OCI-LY1 (cell line): Measurements from ENCODE around the gene ANP32E.

Experiments
- H2AFZ ChIP-seq: fragments of 200-600 bp; sonication (generic), shearing (Covaris generic); 2 replicates; pipeline ENCODE4 v1.6.0; 2014; ENCODE audit warnings: antibody characterized with exemption, mild to moderate bottlenecking, low read length
- H3F3A ChIP-seq: fragments of 200-600 bp; sonication (generic), shearing (Covaris generic); 2 replicates; pipeline ENCODE4 v1.6.0; 2014; ENCODE audit warnings: mild to moderate bottlenecking, antibody characterized with exemption, low read length, moderate library complexity; ENCODE audit not compliant: insufficient read depth
- H3K27ac ChIP-seq: fragments of 200-600 bp; sonication (generic); 2 replicates; pipeline ENCODE4 v1.5.1; 2014; ENCODE audit warnings: low read length, mixed run types, mild to moderate bottlenecking, low read depth; ENCODE audit not compliant: poor library complexity, severe bottlenecking
- H3K27me3 ChIP-seq: fragments of 200-600 bp; sonication (generic); 2 replicates; pipeline ENCODE4 v1.6.0; 2014; ENCODE audit warnings: antibody characterized with exemption, mild to moderate bottlenecking, low read length, moderate library complexity; ENCODE audit not compliant: insufficient read depth
- H3K36me3 ChIP-seq: fragments of 200-600 bp; sonication (generic); 2 replicates; pipeline ENCODE4 v1.6.1; 2014; ENCODE audit warnings: mild to moderate bottlenecking, antibody characterized with exemption, low read length, moderate library complexity, mixed read lengths; ENCODE audit not compliant: insufficient read depth
- H3K4me1 ChIP-seq: fragments of 200-600 bp; sonication (generic); 2 replicates; pipeline ENCODE4 v1.5.1; 2014; ENCODE audit warnings: mild to moderate bottlenecking, low read length, moderate library complexity; ENCODE audit not compliant: insufficient read depth, severe bottlenecking
- H3K4me2 ChIP-seq: fragments of 200-600 bp; sonication (generic), shearing (Covaris generic); 2 replicates; pipeline ENCODE4 v1.6.1; 2014; ENCODE audit warnings: low read length
- H3K4me3 ChIP-seq: fragments of 200-600 bp; sonication (generic); 2 replicates; pipeline ENCODE4 v1.5.1; 2014; ENCODE audit warnings: low read length, low read depth, mild to moderate bottlenecking, mixed read lengths; ENCODE audit not compliant: poor library complexity, severe bottlenecking
- H3K79me2 ChIP-seq: fragments of 200-600 bp; shearing (Covaris generic); 2 replicates; pipeline ENCODE4 v1.6.1; 2016; ENCODE audit warnings: mixed run types, low read length, mixed read lengths; ENCODE audit not compliant: insufficient read depth
- H3K9ac ChIP-seq: fragments of 200-600 bp; sonication (generic), shearing (Covaris generic); 2 replicates; pipeline ENCODE4 v1.6.1; 2014; ENCODE audit warnings: mild to moderate bottlenecking, low read length, mixed read lengths
- H3K9me2 ChIP-seq: fragments of 200-600 bp; sonication (generic), shearing (Covaris generic); 2 replicates; pipeline ENCODE4 v1.6.1; 2014; ENCODE audit warnings: low read depth, mild to moderate bottlenecking, low read length, mixed read lengths
- H3K9me3 ChIP-seq: fragments of 200-600 bp; shearing (Covaris generic); 2 replicates; pipeline ENCODE4 v1.6.1; 2014; ENCODE audit warnings: low read length, mixed read lengths
- H4K20me1 ChIP-seq: fragments of 200-600 bp; sonication (generic), shearing (Covaris generic); 2 replicates; pipeline ENCODE4 v1.6.0; 2016; ENCODE audit warnings: mild to moderate bottlenecking, low read length; ENCODE audit not compliant: insufficient read depth
- EZH2 ChIP-seq: fragments of 200-600 bp; sonication (generic), shearing (Covaris generic); IDR thresholded peaks from 2 replicates; pipeline ENCODE4 v1.8.0; 2017; ENCODE audit warnings: borderline replicate concordance, mixed run types, mild to moderate bottlenecking, antibody characterized with exemption, low read length, moderate library complexity, mixed read lengths
- TF ChIP-seq, protein P1 (sequence below): fragments of 200-600 bp; sonication (generic), shearing (Covaris generic); IDR thresholded peaks from 2 replicates; pipeline ENCODE4 v1.5.1; 2017; ENCODE audit warnings: mild to moderate bottlenecking, antibody characterized with exemption, low read length, moderate library complexity, mixed read lengths

ANP32E gene

DNA sequence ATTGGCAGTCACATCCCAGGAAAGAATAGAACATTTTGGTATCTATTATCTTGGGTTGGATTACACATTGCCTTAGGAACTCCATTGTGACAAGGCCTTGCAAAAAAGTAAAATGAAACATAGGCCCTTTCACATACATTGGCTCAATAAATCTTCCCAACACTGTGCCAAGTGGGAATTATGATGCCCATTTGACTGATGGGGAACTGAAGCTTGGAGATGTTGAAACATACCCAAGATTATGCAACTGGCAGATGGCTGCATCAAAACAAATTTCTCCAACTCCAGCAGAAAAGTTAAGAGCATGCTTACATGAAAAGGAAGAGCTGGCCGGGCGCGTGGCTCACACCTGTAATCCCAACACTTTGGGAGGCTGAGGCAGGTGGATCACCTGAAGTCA, 59.3 kb downstream of the ANP32E start:
- no peak overlapping the region for H3K4me2 ChIP-seq
- TF ChIP-seq, protein P1, sequence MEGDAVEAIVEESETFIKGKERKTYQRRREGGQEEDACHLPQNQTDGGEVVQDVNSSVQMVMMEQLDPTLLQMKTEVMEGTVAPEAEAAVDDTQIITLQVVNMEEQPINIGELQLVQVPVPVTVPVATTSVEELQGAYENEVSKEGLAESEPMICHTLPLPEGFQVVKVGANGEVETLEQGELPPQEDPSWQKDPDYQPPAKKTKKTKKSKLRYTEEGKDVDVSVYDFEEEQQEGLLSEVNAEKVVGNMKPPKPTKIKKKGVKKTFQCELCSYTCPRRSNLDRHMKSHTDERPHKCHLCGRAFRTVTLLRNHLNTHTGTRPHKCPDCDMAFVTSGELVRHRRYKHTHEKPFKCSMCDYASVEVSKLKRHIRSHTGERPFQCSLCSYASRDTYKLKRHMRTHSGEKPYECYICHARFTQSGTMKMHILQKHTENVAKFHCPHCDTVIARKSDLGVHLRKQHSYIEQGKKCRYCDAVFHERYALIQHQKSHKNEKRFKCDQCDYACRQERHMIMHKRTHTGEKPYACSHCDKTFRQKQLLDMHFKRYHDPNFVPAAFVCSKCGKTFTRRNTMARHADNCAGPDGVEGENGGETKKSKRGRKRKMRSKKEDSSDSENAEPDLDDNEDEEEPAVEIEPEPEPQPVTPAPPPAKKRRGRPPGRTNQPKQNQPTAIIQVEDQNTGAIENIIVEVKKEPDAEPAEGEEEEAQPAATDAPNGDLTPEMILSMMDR = no peak
- TF ChIP-seq EZH2 = no peak
- no peak overlapping the region for H3K4me3 ChIP-seq
- H3K79me2 ChIP-seq = no peaks in the 10 kb centered on the region
- H3K27me3 ChIP-seq = no peaks in the 10 kb centered on the region
- H3K36me3 ChIP-seq = no peaks in the 10 kb centered on the region
- H4K20me1 ChIP-seq = no peaks in the 10 kb centered on the region
- no peak overlapping the region for H3K9ac ChIP-seq
- no peaks in the 10 kb centered on the region for H3F3A ChIP-seq
- H3K9me2 ChIP-seq = no peaks in the 10 kb centered on the region
- H3K27ac ChIP-seq = no peak overlapping the region
- no peak overlapping the region for H2AFZ ChIP-seq
- no peaks in the 10 kb centered on the region for H3K9me3 ChIP-seq
- no peaks in the 10 kb centered on the region for H3K4me1 ChIP-seq

DNA sequence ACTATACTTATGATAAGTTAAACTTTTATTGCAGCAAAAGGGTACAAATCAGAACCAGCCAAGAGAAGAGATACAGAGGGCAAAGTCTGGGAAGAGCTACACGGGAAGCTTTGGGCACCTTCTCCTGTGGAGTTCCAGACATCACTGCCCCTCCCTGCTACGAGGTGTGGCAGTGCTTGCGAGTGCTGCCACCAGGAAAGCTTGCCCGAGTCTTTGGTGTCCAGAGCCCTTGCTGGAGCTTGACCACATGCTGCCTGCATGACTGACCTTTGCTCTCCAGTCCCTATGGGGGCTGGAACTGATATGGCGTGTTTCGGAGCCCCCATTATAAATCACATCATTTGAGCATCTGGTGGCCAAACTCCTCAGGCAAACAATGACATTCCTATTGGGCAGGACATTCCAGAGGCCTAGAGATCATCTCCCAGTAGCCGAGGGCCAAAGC, 62.7 kb downstream of the ANP32E start:
- Histone ChIP-seq H3K4me2 (no peak overlapping the region), H3K79me2 (no peaks in the 10 kb centered on the region), H3K4me1 (no peaks in the 10 kb centered on the region), H4K20me1 (no peaks in the 10 kb centered on the region), H3K9me2 (no peaks in the 10 kb centered on the region), H3K36me3 (no peaks in the 10 kb centered on the region), H2AFZ (no peak overlapping the region), H3K9ac (no peak overlapping the region), H3F3A (no peaks in the 10 kb centered on the region), H3K27me3 (no peaks in the 10 kb centered on the region), H3K4me3 (no peak overlapping the region), H3K27ac (no peak overlapping the region), H3K9me3 (no peaks in the 10 kb centered on the region)
- TF ChIP-seq, protein P1 = no peak
- TF ChIP-seq EZH2 = no peak

DNA sequence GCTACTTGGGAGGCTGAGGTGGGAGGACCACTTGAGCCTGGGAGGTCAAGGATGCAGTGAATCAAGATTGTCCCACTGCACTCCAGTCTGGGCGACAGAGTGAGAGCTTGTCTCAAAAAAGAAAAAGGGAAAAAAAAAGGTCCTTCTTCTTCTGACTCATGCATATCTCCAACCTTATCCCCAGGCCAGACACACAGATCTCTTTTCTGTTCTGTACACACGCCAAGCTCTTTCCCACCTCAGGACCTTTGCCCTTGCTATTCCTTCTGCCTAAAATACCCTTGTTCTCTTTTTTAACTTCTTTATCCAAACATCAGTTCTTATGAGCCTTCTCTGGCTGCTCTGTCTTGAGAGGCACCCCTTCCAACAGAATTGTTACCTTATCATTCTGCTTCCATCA, 64.1 kb downstream of the ANP32E start:
- TF ChIP-seq, protein P1 = no peak
- H3K36me3 ChIP-seq = no peaks in the 10 kb centered on the region
- no peak overlapping the region for H3K4me2 ChIP-seq
- H3K9me2 ChIP-seq = no peaks in the 10 kb centered on the region
- H4K20me1 ChIP-seq = no peaks in the 10 kb centered on the region
- no peak overlapping the region for H3K27ac ChIP-seq
- H3K4me1 ChIP-seq = no peaks in the 10 kb centered on the region
- H2AFZ ChIP-seq = no peak overlapping the region
- H3K27me3 ChIP-seq = no peaks in the 10 kb centered on the region
- no peaks in the 10 kb centered on the region for H3K79me2 ChIP-seq
- H3F3A ChIP-seq = no peaks in the 10 kb centered on the region
- H3K9me3 ChIP-seq = no peaks in the 10 kb centered on the region
- H3K4me3 ChIP-seq = no peak overlapping the region
- no peak overlapping the region for H3K9ac ChIP-seq
